HL-60 (cell line): ENCODE results near the gene KCMF1.

Source experiments
- CTCF ChIP-seq: IDR thresholded peaks from one replicate; pipeline ENCODE4 v1.5.1; 2011; ENCODE audit warnings: low read length, control low read depth, inconsistent platforms; ENCODE audit not compliant: insufficient read depth
- GABPA ChIP-seq: IDR thresholded peaks from 2 replicates; pipeline ENCODE4 v1.6.1; 2012; ENCODE audit warnings: low read depth
- POLR2AphosphoS5 ChIP-seq: IDR thresholded peaks from 2 replicates; pipeline ENCODE4 v1.6.1; 2012; ENCODE audit warnings: low read depth

DNA sequence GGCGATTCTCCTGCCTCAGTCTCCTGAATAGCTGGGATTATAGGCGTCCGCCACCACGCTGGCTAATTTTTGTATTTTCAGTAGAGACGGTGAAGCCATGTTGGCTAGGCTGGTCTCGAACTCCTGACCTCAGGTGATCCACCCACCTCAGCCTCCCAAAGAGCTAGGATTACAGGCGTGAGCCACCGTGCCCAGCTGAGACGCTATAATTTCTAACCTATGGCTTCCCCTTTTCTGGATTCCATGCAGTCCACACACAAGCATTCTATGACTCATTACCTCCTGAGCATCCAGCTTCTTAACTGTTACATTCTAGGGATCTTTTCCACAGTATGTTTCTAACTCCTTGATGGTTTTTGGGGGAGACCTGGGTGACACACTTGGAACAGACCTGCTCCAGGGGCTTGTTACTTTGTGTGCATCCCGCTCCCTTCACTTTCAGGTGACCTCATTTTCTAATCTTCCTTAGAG, 11.8 kb upstream of the KCMF1 start:
- no peak for TF ChIP-seq CTCF
- TF ChIP-seq POLR2AphosphoS5 = no peak
- no peak for TF ChIP-seq GABPA
